GM18909 (cell line): ENCODE data around the gene RAPGEF1.
"Not testable (repeated sequence)": the region's sequence is repeated elsewhere in the genome, so short reads cannot be mapped to it uniquely, and the experiment has no call there.

Experiments used
- ATAC-seq: cut with Tn5 transposase; IDR thresholded peaks from one replicate; pipeline ENCODE4 v1.9.1; 2021; ENCODE audit warnings: mild to moderate bottlenecking; ENCODE audit not compliant: unreplicated experiment, poor library complexity

Gene RAPGEF1

GRCh38 chr9:131674425-131675421, 65.2 kb downstream of the RAPGEF1 start:
- ATAC-seq, result no peak

- no peak for ATAC-seq
These were observed 66.3 kb downstream of the RAPGEF1 start for GRCh38 chr9:131673531-131673930.

GRCh38 chr9:131673068-131673467, 66.8 kb downstream of the RAPGEF1 start:
- no peak for ATAC-seq

GRCh38 chr9:131672451-131672850, 67.4 kb downstream of the RAPGEF1 start:
- ATAC-seq, result no peak

- no peak for ATAC-seq
These were observed 68.7 kb downstream of the RAPGEF1 start for GRCh38 chr9:131671133-131671520.

GRCh38 chr9:131670247-131671132, 69.4 kb downstream of the RAPGEF1 start:
- no peak for ATAC-seq

- ATAC-seq, result peak; percentile 21
These were observed 70.4 kb downstream of the RAPGEF1 start for GRCh38 chr9:131669269-131670157.

GRCh38 chr9:131668439-131669268, 71.2 kb downstream of the RAPGEF1 start:
- peak; percentile 64 for ATAC-seq

- ATAC-seq, result no peak
These were observed 71.8 kb downstream of the RAPGEF1 start for GRCh38 chr9:131668057-131668438.

GRCh38 chr9:131667576-131667975, 72.3 kb downstream of the RAPGEF1 start:
- ATAC-seq, result no peak

- ATAC-seq, result no peak
These were observed 73.1 kb downstream of the RAPGEF1 start for GRCh38 chr9:131666774-131667173.

GRCh38 chr9:131666029-131666428, 73.8 kb downstream of the RAPGEF1 start:
- no peak for ATAC-seq

GRCh38 chr9:131663288-131663687, 76.6 kb downstream of the RAPGEF1 start:
- ATAC-seq, result no peak

GRCh38 chr9:131662289-131662621, 77.6 kb downstream of the RAPGEF1 start:
- ATAC-seq, result not testable (repeated sequence)

- ATAC-seq, result no peak
These were observed 78.1 kb downstream of the RAPGEF1 start for GRCh38 chr9:131661568-131662288.

GRCh38 chr9:131660466-131661405, 79.1 kb downstream of the RAPGEF1 start:
- ATAC-seq, result no peak

GRCh38 chr9:131658377-131659129, 81.3 kb downstream of the RAPGEF1 start:
- ATAC-seq, result no peak
